ENCODE measurements around the gene LCN12.

DNA sequence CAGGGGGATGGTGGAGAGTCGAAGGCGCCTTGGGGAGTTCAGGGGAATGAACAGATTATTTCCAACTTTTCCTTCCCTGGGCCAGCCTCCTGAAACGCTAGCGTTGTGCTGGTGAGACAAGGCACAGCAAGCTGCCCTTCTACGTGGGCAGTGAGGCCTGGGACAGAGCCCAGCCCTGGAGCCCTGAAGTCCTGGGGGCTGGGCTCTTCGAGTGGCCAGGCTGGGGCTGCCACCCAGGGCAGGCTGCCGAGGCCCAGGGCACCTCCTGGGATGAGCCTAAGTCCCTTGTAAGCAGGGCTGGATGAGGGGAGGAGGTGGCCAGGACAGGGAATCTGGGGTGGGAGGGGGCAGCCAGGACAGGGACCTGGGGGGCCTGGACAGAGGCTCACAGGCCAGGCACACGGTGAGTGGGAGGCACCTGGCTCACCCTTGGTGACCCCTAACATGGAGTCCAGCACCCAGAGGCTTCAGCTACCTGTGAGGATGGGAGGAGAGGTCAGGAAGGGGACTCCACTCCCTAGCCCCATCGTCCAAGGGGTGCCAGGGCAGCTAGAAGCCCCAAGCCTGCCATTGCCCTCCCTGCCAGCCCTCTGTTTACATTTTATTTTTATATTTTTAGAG lies 1.3 kb upstream of the LCN12 start:
- TF ChIP-seq, protein P1, sequence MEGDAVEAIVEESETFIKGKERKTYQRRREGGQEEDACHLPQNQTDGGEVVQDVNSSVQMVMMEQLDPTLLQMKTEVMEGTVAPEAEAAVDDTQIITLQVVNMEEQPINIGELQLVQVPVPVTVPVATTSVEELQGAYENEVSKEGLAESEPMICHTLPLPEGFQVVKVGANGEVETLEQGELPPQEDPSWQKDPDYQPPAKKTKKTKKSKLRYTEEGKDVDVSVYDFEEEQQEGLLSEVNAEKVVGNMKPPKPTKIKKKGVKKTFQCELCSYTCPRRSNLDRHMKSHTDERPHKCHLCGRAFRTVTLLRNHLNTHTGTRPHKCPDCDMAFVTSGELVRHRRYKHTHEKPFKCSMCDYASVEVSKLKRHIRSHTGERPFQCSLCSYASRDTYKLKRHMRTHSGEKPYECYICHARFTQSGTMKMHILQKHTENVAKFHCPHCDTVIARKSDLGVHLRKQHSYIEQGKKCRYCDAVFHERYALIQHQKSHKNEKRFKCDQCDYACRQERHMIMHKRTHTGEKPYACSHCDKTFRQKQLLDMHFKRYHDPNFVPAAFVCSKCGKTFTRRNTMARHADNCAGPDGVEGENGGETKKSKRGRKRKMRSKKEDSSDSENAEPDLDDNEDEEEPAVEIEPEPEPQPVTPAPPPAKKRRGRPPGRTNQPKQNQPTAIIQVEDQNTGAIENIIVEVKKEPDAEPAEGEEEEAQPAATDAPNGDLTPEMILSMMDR (IDR thresholded peaks at IDR 0.05; ENCODE audit: insufficient read depth, low read length): no peak
- TF ChIP-seq, protein P2, sequence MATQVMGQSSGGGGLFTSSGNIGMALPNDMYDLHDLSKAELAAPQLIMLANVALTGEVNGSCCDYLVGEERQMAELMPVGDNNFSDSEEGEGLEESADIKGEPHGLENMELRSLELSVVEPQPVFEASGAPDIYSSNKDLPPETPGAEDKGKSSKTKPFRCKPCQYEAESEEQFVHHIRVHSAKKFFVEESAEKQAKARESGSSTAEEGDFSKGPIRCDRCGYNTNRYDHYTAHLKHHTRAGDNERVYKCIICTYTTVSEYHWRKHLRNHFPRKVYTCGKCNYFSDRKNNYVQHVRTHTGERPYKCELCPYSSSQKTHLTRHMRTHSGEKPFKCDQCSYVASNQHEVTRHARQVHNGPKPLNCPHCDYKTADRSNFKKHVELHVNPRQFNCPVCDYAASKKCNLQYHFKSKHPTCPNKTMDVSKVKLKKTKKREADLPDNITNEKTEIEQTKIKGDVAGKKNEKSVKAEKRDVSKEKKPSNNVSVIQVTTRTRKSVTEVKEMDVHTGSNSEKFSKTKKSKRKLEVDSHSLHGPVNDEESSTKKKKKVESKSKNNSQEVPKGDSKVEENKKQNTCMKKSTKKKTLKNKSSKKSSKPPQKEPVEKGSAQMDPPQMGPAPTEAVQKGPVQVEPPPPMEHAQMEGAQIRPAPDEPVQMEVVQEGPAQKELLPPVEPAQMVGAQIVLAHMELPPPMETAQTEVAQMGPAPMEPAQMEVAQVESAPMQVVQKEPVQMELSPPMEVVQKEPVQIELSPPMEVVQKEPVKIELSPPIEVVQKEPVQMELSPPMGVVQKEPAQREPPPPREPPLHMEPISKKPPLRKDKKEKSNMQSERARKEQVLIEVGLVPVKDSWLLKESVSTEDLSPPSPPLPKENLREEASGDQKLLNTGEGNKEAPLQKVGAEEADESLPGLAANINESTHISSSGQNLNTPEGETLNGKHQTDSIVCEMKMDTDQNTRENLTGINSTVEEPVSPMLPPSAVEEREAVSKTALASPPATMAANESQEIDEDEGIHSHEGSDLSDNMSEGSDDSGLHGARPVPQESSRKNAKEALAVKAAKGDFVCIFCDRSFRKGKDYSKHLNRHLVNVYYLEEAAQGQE (IDR thresholded peaks at IDR 0.05; ENCODE audit: insufficient replicate concordance, low read depth): no peak
- no peak for TF ChIP-seq SPI1 (IDR thresholded peaks at IDR 0.05; ENCODE audit: borderline replicate concordance, low read depth)
- TF ChIP-seq POLR2AphosphoS5 (IDR thresholded peaks at IDR 0.05; ENCODE audit: low read depth): no peak

Measured in HL-60 (cell line).